Body of pancreas (tissue), 4 donors: ENCODE results near the gene PRDM16. TPM values are rescaled to one million over a fixed set of nuclear protein-coding genes. Genes with fewer than 3 reads are reported as not detected.

ENCODE experiments used
- ATAC-seq: fragments of 150-250 bp; one replicate; pipeline ENCODE4 v1.9.1; 2016
- DNase-seq, 4 donors: peaks; one replicate each; pipeline ENCODE4 v3.0.0-alpha.2; 2019
- H3K27ac ChIP-seq, 4 donors: fragments of 200-600 bp; sonication (generic); 1 replicate in 3 of 4; 2 replicates in 1 of 4; pipeline versions ENCODE4 v1.5.1 to v1.6.1; 2016 to 2019; ENCODE audit warnings: mild to moderate bottlenecking in 1 of 4, mixed read lengths in 1 of 4, moderate library complexity in 1 of 4
- H3K27me3 ChIP-seq, 2 donors: fragments of 200-600 bp; sonication (generic); one replicate each; pipeline ENCODE4 v1.6.0; 2016; ENCODE audit warnings: mild to moderate bottlenecking in 1 of 2
- H3K36me3 ChIP-seq, 2 donors: fragments of 200-600 bp; sonication (generic); replicated peaks in 1 of 2; 2 replicates each; pipeline ENCODE4 v1.5.1; 2016; ENCODE audit warnings: low read depth in 2 of 2; ENCODE audit not compliant: insufficient read depth in 1 of 2
- H3K4me1 ChIP-seq: fragments of 200-600 bp; sonication (generic); one replicate; pipeline ENCODE4 v1.6.0; 2016
- H3K4me3 ChIP-seq, 2 donors: fragments of 200-600 bp; sonication (generic); 1 replicate in 1 of 2; 2 replicates in 1 of 2; pipeline ENCODE4 v1.5.1; 2016 to 2019
- H3K9me3 ChIP-seq, 3 donors: fragments of 200-600 bp; sonication (generic); 1 replicate in 2 of 3; 2 replicates in 1 of 3; pipeline ENCODE4 v1.5.1; 2016
- POLR2A ChIP-seq, 3 donors: fragments of 450-650 bp; IDR thresholded peaks; one replicate each; pipeline ENCODE4 v1.6.1; 2016; ENCODE audit warnings: antibody characterized with exemption in 3 of 3, mild to moderate bottlenecking in 2 of 3
- WGBS, 2 donors: methylation state at CpG; one replicate each; pipeline ENCODE4 v1.1.5; 2017; 5-methylcytosine and 5-hydroxymethylcytosine counted together
- intact Hi-C: fragments of 100-400 bp; cut with DNase I; formaldehyde crosslinking; loops from one replicate; pipeline ENCODE4 v1.15.1; 2023
- total RNA-seq, 2 donors: library from RNA; depleted of rRNA; stranded (reverse); fragments of >200 nt; gene quantifications; one replicate each; pipeline ENCODE4 v1.1.0, GENCODE V29; 2016
- TF ChIP-seq, protein P1 (sequence below), 7 experiments: fragments of 450-650 bp in 4 of 7; fragments of 200-600 bp in 3 of 7; sonication (generic) in 3 of 7; IDR thresholded peaks; one replicate each; pipeline ENCODE4 v1.5.1; 2016 to 2019; ENCODE audit warnings: antibody characterized with exemption in 7 of 7

The PRDM16 gene
- total RNA-seq, 2 donors from 2014 or later, result 15.2 to 16.6 TPM

DNA sequence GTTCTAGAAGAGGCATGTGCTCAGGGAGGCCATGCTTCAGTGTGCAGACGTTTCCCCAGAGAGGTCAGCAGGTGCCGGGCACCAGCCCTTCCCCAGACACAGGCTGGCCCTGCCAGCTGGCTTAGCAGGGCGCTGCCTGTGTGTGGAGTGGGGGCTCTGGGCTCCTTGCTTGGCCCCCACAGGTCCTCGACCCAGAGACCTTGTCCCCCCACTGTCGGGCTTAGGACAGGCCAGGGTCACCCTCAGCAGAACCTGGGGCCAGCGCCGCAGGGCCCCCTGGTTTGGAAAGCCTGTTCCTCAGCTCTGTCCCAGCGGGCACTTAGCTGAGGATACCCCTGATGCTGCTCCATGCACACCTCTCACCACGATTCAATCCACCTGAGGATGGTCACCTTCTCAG is 213.2 kb downstream of the PRDM16 start:
- no peaks in the 10 kb centered on the region for H3K27me3 ChIP-seq

DNA sequence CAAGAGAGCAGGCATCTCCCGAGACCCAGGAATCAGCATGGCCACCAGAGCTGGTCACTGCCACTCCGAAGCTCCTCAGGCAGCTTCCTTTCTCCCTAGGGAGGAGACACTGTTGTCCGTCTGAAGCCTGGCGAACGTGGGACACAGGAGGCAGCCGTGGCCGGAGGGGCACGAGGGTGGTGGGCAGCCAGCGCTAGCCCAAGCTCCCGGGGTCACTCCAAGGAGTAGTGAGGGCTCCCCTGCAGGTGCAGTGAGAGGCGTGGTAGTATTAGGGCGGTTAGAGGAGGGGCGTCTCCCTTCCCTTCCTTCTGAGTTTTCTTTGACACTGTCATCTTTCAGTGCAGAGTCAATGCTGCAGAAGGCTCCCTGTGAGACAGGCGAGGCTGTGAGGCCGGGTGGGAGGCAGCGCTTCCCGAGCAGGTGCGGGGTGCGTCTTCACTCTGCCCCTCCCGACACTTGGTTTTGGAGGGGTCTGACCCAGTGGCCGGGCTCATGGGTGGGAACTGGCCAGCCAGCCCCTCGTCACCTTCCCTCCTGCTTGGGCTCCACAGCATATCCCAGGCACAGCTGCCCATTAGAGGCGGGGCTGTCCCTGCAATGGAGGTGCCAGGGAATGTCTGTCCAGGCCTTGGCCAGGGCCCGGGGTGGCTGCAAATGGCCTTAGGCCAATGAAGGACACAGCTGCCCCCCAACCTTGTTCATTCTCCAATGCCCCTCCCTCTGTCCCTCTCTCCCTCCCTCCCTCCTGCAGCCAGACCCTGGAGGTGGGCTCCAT is 213.8 kb downstream of the PRDM16 start:
- intact Hi-C loops, result no loop called here
- Histone ChIP-seq H3K27me3 (no peaks in the 10 kb centered on the region), H3K4me3 (no peak overlapping the region), H3K4me1 (peaks cover 23% of the 10 kb centered on the region), H3K36me3 (no peaks in the 10 kb centered on the region), H3K9me3 (no peaks in the 10 kb centered on the region), H3K27ac (peak overlapping the region in 1 of 4 donors; percentile 29)
- no peak for DNase-seq
- 75 to 82% methylated on average over 12 to 24 of the region's 24 CpGs for WGBS, 2 donors
- TF ChIP-seq, protein P1, sequence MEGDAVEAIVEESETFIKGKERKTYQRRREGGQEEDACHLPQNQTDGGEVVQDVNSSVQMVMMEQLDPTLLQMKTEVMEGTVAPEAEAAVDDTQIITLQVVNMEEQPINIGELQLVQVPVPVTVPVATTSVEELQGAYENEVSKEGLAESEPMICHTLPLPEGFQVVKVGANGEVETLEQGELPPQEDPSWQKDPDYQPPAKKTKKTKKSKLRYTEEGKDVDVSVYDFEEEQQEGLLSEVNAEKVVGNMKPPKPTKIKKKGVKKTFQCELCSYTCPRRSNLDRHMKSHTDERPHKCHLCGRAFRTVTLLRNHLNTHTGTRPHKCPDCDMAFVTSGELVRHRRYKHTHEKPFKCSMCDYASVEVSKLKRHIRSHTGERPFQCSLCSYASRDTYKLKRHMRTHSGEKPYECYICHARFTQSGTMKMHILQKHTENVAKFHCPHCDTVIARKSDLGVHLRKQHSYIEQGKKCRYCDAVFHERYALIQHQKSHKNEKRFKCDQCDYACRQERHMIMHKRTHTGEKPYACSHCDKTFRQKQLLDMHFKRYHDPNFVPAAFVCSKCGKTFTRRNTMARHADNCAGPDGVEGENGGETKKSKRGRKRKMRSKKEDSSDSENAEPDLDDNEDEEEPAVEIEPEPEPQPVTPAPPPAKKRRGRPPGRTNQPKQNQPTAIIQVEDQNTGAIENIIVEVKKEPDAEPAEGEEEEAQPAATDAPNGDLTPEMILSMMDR (IDR thresholded peaks at IDR 0.05), result no peak
- TF ChIP-seq POLR2A (IDR thresholded peaks at IDR 0.05), result no peak
- no peak for ATAC-seq

More for the DNA sequence above, 213.2 kb downstream of the PRDM16 start:
- DNase-seq (no peak), ATAC-seq (no peak)
- Histone ChIP-seq H3K27ac (no peak overlapping the region), H3K9me3 (no peaks in the 10 kb centered on the region), H3K4me1 (peaks cover 23% of the 10 kb centered on the region), H3K36me3 (no peaks in the 10 kb centered on the region), H3K4me3 (no peak overlapping the region)
- TF ChIP-seq, protein P1 (IDR thresholded peaks at IDR 0.05), result no peak
- TF ChIP-seq POLR2A (IDR thresholded peaks at IDR 0.05), result no peak
- intact Hi-C loops, result no loop called here
- 85% methylated on average over 8 of the region's 9 CpGs; no CpG with 5 or more reads in 1 of the 2 donors for WGBS, 2 donors

DNA sequence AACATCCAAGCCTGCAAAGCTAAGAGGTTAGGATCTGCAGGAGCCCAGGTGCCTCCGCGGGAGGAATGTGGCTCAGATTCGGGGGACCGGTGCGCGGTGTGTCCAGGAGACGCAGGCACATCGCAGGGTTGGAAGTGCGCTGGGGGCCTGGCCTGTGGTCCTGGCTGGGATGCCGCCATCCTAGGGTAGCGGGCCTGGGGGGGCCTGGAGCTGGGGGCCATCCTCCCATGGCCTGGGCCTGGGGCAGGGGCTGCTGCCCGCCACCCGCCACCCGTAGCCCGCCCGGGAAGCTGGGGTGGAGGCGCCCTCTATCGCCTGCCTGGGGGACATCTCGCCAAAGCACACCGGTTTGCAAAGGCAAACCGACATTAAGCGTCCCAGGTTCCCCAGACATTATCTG is 214.8 kb downstream of the PRDM16 start:
- Histone ChIP-seq H3K27ac (peak overlapping the region in 2 of 4 donors; percentile 18 to 42), H3K9me3 (no peaks in the 10 kb centered on the region), H3K4me3 (no peak overlapping the region), H3K27me3 (no peaks in the 10 kb centered on the region), H3K4me1 (peaks cover 23% of the 10 kb centered on the region), H3K36me3 (no peaks in the 10 kb centered on the region)
- intact Hi-C loops, result no loop called here
- ATAC-seq, result peak; percentile 73
- 6% methylated on average over 16 of the region's 22 CpGs; no CpG with 5 or more reads in 1 of the 2 donors for WGBS, 2 donors
- DNase-seq, result peak; percentile 52 to 72 (median 67)
- TF ChIP-seq POLR2A (IDR thresholded peaks at IDR 0.05), result no peak
- TF ChIP-seq, protein P1 (IDR thresholded peaks at IDR 0.05), result peak; percentile 68 to 91 (median 80)

DNA sequence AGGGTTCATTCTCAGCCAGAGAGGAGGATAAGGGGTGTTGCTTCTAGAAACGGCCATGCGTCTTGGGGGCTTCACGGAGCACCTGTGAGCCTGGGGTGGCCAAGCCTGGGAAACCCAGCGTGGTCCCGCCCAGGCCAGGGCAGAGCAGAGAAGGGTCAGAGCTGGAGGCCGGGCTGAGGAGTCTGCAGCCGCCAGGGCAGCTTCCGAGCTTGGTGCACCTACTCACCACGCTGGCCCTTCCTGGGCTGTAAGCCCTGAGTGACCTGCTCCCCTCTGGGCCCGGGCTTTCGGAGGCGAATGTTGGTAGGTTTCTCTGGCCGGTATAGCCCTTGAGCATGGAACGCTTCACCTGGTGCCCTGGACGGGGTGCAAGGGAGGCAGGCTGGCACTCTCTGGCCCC is 215.7 kb downstream of the PRDM16 start:
- H3K4me3 ChIP-seq, result no peak overlapping the region
- H3K4me1 ChIP-seq, result peaks cover 18% of the 10 kb centered on the region
- H3K36me3 ChIP-seq, result no peaks in the 10 kb centered on the region
- TF ChIP-seq POLR2A (IDR thresholded peaks at IDR 0.05), result no peak
- TF ChIP-seq, protein P1 (IDR thresholded peaks at IDR 0.05), result no peak
- intact Hi-C loops, result loop anchor here (5.0 kb wide), 2 partner anchors 222 to 267 kb away; no protein-coding TSS in a partner anchor
- H3K9me3 ChIP-seq, result no peaks in the 10 kb centered on the region
- H3K27ac ChIP-seq, result no peak overlapping the region
- WGBS, 2 donors, result 78 to 87% methylated on average over 3 to 15 of the region's 15 CpGs
- no peaks in the 10 kb centered on the region for H3K27me3 ChIP-seq
- ATAC-seq, result no peak
- no peak for DNase-seq
